GM21360 (cell line): ENCODE results near the gene HRG.

Experiments
- ATAC-seq: cut with Tn5 transposase; IDR thresholded peaks from one replicate; pipeline ENCODE4 v1.9.1; 2021; ENCODE audit warnings: mild to moderate bottlenecking, moderate library complexity; ENCODE audit not compliant: unreplicated experiment

The HRG gene

GRCh38 chr3:186719945-186720739 lies 54.3 kb downstream of the HRG start:
- no peak for ATAC-seq

- no peak for ATAC-seq
Measured at GRCh38 chr3:186722457-186722856, 56.6 kb downstream of the HRG start.

- ATAC-seq = no peak
Measured at GRCh38 chr3:186724911-186725310, 59.1 kb downstream of the HRG start.
